NK-92 (cell line): ENCODE results near the gene POLR2F.
"Not testable (repeated sequence)": the region's sequence is repeated elsewhere in the genome, so short reads cannot be mapped to it uniquely, and the experiment has no call there.

ENCODE experiments used
- DNase-seq: peaks from one replicate; lab custom pipeline; 2025; ENCODE audit not compliant: unreplicated experiment; lab: John Stamatoyannopoulos, UW

The POLR2F gene

GRCh38 chr22:37952629-37953028 is 870 bp upstream of the POLR2F start:
- not testable (repeated sequence) for DNase-seq

DNA sequence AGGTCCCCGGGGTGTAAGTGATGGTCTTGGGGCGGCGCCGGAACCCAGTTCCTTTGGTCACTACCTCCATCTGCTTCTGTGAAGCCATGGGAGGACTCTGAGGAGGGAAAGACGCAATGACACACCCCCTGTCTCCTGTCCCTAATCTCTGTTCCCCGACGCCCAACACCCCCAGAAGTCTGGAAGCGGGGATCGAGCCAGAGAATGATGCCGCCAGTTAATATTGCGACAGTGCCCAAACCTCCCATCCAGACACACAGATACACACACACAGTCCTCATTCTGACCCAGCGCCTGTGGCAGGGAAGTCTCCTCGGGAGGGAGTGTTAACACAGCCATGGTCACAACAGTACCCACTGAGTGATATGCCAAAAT is 450 bp upstream of the POLR2F start:
- DNase-seq: no peak

GRCh38 chr22:37954686-37955085 is 1.2 kb downstream of the POLR2F start:
- no peak for DNase-seq

- not testable (repeated sequence) for DNase-seq
These were observed 2.4 kb downstream of the POLR2F start for GRCh38 chr22:37955825-37956397.

- DNase-seq: no peak
These were observed 3.7 kb downstream of the POLR2F start for GRCh38 chr22:37957232-37957631.

GRCh38 chr22:37959231-37959825 is 5.8 kb downstream of the POLR2F start:
- no peak for DNase-seq

DNA sequence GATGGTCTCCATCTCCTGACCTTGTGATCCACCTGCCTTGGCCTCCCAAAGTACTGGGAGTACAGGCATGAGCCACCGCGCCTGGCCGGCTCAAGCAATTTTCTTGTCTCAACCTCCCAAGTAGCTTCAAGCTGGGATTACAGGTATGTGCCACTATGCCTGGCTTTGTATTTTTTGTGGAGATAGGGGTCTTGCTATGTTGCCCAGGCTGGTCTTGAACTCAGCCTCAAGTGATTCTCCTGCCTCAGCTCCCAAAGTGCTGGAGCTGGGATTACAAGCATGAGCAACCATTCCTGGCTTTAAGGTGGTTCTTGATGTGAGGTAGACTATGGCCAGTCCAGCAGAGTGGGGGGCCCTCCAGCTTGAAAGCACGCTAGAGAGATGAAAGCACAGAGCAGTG is 7.6 kb downstream of the POLR2F start:
- DNase-seq: no peak

GRCh38 chr22:37965940-37966664 is 12.6 kb downstream of the POLR2F start:
- DNase-seq: no peak

GRCh38 chr22:37967147-37967546 is 13.6 kb downstream of the POLR2F start:
- DNase-seq: no peak

- no peak for DNase-seq
These were observed 14.3 kb downstream of the POLR2F start for GRCh38 chr22:37967637-37968451.

DNA sequence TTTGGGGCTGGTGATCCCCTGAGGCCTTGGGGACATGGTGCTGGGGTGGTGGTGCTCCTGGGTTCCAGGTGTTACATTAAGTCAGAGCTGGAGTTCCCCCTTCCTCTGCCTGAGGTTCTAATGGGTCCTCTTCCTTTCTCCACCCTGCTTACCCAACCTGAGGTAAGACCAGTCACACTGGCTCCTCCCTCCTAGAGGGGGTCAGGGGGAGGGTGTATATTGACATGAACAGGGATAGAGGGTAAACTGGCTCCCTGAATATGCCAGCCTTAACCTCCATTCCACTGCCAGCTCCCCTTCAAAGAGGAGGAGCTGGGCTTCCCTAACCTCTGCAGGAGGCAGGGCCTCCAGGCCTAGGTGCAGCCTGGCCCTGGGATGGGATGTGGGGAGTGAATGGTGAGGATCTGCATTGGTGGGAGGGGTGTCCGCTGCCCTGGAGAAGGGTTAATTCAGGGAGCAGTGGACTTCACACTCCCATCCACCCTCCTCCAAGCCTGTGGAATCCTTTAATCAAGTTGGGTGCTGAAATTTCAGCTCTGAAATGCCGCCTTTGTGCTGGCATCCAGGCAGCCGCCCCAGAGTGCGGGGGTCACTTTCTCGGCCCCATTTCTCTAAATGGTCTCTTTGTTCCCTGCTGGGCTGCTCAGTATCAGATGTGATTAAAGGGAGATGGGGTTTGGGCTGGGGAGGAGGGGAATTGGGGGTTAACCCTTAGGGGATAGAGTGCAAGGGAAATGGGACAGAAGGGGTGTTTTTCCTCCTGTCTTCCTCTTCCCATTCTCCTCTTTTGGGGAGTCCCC is 15.2 kb downstream of the POLR2F start:
- DNase-seq: no peak

GRCh38 chr22:37970864-37971263 is 17.4 kb downstream of the POLR2F start:
- no peak for DNase-seq

DNA sequence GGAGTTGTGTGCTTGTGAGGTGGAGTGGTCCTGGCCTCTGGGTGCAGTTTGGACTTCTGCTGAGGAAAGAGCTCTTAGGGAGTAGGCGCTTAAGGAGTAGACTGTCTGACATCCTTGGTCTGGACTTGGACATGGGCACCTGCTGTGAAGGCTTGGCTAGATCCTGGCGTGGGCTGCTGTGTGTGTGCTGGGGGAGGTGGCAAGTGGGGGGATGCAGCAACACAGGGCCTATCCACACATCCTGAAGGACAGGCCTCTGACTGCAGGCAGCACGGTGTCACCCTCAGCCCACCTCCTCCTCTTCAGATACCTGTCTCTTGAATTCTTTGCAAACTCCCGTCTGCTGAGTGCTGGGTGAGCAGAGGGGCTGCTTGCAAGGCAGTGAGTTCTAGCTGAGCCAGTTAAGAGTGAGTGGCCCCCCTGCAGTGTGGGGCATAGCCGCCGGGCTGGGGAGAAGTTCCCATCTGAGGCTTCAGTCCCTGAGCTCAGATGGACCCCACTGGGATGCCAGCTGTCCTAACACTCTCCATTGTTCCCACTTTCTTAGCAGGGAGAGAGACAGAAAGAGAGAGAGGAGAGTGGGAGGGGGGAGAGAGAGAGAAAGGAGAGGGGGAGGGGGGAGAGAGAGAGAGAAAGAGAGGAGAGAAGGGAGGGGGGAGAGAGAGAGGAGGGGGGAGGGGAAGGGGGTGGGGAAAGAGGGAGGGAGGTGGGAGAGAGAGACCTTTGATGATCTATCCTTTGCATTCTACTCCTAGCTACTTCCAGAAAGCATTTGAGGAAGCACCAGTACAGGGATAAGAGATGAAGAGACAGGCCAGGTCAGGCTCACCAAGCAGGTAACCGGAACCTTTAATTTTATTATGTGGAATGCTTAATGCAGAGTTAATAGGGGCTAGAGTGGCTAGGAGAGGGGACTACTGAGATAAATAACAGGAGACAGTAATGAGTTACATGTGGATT is 18.3 kb downstream of the POLR2F start:
- DNase-seq: no peak

DNA sequence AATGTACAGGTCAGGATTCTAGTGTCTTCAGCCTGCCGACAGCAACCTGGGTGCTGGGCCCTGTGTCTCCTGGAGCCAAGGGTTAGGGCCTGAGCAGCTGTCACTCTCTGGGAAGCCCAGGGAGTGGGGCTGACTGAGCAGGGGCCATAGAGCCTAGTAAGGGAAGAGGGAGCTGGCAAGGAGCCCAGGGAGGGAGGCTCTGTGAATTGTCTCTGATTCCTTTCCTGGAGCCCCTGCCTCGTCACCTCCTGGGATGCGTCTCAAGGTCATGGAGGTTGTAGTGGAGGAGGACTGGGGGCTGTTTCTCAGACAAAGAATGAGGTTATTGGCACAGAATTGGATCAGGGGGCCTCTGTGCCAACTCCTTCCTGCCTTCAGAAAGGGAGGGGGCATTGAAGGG is 19.0 kb downstream of the POLR2F start:
- no peak for DNase-seq

DNA sequence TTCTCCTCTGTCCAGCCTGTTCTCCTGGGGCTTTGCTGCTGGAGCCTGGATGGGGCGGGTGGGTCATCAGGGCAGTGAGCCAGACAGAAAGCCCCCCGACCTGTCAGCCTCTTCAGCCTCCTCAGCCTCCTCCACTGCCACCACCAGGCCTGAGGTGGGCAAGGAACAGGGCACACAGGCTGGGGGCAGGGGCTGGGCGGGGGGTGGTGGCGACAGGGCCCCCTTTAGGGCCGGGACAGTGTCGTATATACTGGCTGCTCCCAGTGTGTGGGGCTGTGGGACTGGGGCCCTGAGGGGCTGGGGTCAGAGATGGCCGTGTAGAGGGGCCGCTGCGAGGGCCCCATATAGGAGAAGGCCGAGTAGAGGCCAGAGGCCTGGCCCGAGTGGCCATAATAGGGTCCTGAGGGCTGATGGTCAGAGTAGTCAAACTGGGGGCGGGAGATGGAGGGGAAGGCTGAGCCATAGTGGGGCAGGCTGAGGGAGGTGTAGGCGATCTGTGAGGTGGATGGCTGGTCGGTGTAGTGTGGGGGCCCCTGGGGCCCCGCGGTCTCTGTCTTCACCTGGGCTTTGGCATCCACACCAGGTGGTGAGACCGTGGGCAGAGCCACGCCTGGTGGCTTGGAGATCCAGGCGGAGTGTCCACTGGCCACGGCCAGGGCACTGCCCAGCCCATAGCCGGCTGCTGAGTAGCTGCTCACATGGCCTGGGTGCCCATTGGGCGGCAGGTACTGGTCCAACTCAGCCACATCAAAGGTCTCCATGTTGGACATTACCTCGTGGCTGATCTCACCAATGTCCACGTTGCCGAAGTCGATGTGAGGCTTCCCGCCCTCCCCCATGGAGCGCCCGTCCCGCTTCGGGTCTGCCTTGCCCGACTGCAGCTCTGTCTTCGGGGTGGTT is 20.0 kb downstream of the POLR2F start:
- no peak for DNase-seq

DNA sequence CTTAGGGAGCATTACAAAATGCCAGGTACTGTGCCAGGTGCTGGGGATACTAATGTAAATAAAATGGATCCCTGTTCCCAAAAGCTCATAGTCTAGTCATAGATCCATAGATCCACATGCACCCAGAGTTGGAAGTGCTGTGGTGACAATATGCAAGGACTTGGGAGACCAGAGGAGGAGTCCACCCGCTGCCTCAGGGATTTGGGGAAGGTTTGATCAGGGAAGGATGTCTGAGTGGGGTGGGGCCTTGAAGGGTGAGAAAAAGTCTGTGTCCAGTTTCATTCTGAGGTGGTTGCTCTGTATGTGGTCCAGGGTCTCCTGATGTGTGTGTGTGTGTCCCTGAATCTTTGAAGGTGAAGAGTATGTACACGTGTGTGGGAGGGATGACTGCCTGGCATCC is 21.7 kb downstream of the POLR2F start:
- DNase-seq: no peak

DNA sequence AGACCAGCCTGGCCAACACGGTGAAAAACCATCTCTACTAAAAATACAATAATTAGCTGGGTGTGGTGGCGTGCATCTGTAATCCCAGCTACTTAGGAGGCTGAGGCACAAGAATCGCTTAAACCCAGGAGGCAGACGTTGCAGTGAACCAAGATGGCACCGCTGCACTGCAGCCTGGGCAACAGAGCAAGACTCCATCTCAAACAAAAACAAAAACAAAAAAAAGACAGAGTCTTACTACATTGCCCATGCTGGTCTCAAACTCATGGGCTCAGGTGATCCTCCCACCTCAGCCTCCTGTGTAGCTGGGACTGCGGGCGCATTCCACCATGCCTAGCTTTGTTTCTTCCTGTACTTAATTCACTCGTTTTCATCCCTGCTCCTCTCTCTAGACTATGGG is 22.5 kb downstream of the POLR2F start:
- not testable (repeated sequence) for DNase-seq

GRCh38 chr22:37976547-37976946 is 23.0 kb downstream of the POLR2F start:
- DNase-seq: no peak

- no peak for DNase-seq
These were observed 26.3 kb downstream of the POLR2F start for GRCh38 chr22:37979782-37980181.
